Hypothalamus (tissue), 51 donors: Measurements from ENCODE around the gene ST3GAL6.
"Not testable (repeated sequence)": the region's sequence is repeated elsewhere in the genome, so short reads cannot be mapped to it uniquely, and the experiment has no call there.

Experiments
- DNase-seq, 51 donors: peaks; one replicate each; lab custom pipeline; 2025; lab: John Stamatoyannopoulos, UW

The ST3GAL6 gene

GRCh38 chr3:98831060-98831459 is 67.9 kb downstream of the ST3GAL6 start:
- not testable (repeated sequence) for DNase-seq

GRCh38 chr3:98839846-98840245 is 76.7 kb downstream of the ST3GAL6 start:
- no peak for DNase-seq

- DNase-seq: no peak
Observed at GRCh38 chr3:98843266-98843959, 80.3 kb downstream of the ST3GAL6 start.
